A673 (cell line): Measurements from ENCODE around the gene RIPOR2.

Source experiments
- EZH2 ChIP-seq: fragments of 200-600 bp; sonication (generic); IDR thresholded peaks from 2 replicates; pipeline ENCODE4 v1.6.1; 2017; ENCODE audit warnings: borderline replicate concordance, low read depth, mild to moderate bottlenecking, mixed read lengths, antibody characterized with exemption, low read length; ENCODE audit not compliant: poor library complexity, severe bottlenecking
- TF ChIP-seq, protein P1 (sequence below): fragments of 300-800, 200-600 bp; sonication (generic); conservative IDR thresholded peaks from 2 replicates; pipeline ENCODE4 v1.5.1; 2017; ENCODE audit warnings: low read depth, mild to moderate bottlenecking, antibody characterized with exemption, low read length, moderate library complexity, mixed read lengths

DNA sequence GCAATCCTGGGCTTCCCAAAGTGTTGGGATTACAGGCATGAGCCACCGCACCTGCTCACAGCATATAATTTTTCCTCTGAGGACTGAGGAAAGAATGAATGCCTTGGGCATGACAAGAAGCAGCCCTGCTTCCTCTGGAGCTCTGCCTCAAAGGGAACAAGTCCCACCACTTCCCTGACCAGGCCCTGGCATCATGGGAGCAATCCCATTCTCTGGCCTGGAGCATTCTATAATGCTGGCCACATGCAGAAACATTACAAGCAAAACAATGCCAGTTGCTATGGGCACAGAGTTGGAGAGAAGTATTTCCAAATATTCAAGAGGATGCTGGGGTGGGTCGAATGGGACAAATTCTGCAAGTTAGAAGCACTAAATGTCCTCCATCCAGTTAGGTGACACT, 95.6 kb downstream of the RIPOR2 start:
- TF ChIP-seq, protein P1, sequence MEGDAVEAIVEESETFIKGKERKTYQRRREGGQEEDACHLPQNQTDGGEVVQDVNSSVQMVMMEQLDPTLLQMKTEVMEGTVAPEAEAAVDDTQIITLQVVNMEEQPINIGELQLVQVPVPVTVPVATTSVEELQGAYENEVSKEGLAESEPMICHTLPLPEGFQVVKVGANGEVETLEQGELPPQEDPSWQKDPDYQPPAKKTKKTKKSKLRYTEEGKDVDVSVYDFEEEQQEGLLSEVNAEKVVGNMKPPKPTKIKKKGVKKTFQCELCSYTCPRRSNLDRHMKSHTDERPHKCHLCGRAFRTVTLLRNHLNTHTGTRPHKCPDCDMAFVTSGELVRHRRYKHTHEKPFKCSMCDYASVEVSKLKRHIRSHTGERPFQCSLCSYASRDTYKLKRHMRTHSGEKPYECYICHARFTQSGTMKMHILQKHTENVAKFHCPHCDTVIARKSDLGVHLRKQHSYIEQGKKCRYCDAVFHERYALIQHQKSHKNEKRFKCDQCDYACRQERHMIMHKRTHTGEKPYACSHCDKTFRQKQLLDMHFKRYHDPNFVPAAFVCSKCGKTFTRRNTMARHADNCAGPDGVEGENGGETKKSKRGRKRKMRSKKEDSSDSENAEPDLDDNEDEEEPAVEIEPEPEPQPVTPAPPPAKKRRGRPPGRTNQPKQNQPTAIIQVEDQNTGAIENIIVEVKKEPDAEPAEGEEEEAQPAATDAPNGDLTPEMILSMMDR = no peak
- no peak for TF ChIP-seq EZH2
